NCI-H2196 (cell line): ENCODE results near the gene TPSD1.
"Not testable (repeated sequence)": the region's sequence is repeated elsewhere in the genome, so short reads cannot be mapped to it uniquely, and the experiment has no call there.

Experiments
- DNase-seq: peaks from one replicate; lab custom pipeline; 2025; ENCODE audit not compliant: unreplicated experiment; lab: John Stamatoyannopoulos, UW

Gene TPSD1

DNA sequence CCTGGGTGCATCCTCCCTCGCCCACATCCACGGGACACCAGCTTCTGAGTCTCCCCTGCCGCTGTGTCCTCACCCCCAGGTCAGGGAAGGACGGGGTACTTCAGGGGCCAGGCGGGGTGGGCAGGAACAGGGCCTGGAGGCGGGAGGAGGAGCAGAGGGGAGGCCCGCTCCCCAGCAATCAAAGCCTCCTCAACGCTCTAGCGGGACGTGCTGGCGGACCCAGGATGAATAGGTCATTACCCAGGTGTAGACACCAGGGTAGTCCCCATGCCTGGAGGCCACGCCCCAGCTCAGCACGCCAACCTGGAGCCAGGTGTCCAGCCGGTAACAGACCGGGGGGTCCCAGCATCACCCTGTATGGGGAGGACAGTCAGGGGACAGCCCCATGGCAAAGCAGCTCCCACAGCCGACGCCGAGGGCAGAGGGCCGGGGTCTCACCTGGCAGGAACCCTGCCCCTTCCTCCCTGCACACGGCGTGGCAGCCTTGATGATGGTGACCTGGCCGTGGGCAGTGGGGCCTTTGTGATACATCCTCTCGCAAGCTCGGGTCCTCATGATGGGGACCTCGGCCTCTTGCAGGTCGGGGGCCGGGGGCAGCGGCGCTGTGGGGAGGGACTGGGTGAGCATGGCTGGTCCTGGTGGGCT, 24.2 kb downstream of the TPSD1 start:
- no peak for DNase-seq

GRCh38 chr16:1280783-1281182, 24.9 kb downstream of the TPSD1 start:
- no peak for DNase-seq

DNA sequence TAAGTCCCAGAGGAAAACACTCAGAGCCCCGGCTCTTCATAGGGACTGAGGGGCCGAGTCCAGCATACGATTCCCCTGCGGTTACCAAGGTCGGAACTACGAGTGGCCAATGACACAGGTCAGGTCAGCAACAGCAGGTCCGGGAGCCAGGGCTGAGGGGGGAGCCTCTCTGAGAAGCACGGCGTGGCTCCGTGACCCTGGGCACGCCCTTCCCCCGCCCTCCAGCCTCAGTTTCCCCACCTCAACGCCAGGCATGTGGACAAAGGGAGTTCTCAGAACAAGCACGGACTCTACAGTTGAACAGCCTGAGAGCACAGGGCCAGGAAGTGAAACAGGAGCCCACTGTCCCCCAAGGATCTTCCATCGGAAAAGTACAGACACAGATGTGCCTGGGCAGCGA, 25.6 kb downstream of the TPSD1 start:
- DNase-seq: no peak

DNA sequence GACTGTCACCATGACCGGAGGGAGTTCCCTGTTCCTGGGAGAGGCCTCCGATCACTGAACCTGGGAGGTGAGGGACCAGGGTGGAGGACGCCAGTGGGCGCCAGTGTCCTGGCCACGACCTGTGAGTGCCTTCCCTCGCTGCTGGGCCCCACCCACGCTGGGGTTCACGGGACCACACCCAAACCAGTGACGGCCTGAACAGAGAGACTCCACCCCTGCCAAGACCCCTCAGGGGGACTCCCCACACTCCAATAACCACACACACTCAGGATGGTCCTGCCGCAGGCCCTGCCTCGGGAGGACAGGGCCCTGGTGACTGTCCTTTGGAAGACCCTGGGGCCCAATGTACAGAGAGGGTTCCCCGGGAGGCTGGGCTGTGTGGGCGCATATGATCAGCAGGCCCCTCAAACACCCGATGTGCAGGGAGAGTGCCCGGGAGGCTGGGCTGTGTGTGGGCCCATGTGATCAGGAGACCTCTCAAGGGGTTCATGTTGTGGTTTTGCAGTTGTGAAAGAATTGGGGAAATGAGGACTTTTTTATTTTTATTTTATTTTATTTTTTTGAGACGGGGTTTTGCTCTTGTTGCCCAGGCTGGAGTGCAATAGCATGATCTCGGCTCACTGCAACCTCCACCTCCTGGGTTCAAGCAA, 26.6 kb downstream of the TPSD1 start:
- DNase-seq: no peak

- DNase-seq: no peak
Measured at GRCh38 chr16:1283296-1283695, 27.4 kb downstream of the TPSD1 start.

GRCh38 chr16:1283996-1284616, 28.2 kb downstream of the TPSD1 start:
- no peak for DNase-seq

DNA sequence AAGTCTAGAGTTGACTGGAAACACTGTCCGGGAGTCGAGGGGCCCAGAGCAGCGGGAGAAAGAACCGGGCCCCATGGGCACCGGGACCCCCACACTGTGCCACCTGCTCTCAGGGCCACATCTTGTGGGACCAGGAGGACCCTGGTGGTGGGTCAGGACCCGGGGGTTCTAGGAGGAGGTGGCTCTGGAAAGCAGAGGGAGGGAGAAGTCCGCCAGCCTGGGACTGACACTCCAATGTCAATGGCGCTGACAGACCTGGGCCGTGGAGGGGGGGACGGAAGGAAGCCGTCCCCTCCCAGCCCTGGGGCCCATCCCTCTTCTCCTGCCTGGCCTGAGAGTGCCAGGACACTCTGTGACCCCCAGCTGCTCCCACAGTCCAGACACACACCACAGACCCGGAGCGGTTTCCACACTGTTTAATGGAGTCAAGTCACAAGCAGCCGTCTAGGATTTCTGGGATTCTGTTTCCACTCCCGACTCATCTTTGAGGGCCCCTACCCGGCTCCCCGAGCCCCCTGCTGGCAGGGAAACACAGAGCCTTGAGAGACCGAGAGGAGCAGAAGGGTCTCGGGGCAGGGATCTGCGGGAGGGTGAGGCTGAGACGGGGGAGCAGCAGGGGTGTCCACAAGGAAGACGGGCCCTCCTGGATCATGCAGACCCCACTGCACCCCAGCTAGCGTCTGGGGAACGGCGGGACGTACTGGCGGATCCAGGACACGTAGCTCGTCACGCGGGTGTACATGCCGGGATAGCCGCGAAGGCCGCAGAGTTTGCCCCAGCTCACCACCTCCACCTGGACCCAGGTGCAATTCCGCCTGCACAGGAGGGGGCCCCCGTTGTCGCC, 30.0 kb downstream of the TPSD1 start:
- DNase-seq: no peak

DNA sequence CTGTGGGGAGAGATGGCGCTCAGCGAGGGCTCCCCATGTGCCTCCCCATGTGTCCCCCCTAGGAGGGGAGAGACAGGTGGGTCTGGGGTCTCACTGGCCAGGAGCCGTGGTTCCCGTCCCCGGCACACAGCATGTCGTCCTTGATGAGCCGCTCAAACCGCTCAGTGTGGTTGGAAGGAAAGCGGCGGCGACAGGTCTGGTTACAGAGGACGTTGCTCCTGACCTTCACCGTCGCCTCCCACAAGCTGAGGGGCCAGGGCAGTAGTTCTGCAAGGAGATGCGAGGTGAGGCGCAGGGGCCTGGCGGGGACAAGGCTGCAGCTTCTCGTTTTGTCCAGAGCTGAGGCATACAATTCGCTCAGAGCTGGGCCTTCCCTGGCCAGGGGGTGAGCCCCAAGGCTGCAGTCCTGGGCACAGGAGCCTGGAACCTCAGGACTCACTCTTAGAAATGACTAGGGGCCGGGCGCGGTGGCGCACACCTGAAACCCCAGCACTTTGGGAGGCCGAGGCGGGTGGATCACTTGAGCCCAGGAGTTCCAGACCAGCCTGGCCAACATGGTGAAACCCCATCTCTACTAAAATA, 30.7 kb downstream of the TPSD1 start:
- no peak for DNase-seq

DNA sequence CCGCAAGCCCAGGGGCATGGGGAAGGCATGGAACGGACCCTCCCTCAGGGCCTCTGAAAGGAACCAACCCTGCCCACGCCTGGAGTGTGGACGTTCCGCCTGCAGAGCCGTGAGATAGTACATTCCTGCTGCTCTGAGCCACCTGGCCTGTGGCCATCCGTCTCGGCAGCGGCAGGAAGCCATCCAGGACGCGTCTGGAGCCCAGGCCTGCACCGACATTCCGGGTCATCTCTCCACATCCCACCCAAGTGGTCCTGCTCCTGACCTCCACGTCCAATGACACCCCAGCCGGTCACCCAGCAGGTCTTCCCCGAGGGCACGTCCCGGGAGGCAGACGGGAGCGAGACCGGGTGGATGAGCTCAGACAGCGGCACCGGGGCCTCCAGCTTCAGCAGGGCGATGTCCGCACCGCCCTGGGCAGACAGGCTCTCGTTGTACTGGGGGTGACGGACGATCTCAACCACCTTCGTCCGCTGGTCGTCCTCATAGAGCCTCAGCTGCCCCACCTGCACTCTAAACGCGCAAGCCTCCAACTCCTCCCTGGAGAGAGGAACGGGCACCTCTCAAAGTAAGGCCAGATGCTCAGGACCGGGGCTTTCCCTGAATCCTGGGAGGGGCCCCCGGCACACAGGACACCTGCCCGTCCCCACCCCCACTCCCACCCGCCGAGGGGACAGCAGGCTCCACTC, 32.3 kb downstream of the TPSD1 start:
- no peak for DNase-seq

- DNase-seq: peak; percentile 25
Measured at GRCh38 chr16:1288813-1289476, 33.1 kb downstream of the TPSD1 start.

DNA sequence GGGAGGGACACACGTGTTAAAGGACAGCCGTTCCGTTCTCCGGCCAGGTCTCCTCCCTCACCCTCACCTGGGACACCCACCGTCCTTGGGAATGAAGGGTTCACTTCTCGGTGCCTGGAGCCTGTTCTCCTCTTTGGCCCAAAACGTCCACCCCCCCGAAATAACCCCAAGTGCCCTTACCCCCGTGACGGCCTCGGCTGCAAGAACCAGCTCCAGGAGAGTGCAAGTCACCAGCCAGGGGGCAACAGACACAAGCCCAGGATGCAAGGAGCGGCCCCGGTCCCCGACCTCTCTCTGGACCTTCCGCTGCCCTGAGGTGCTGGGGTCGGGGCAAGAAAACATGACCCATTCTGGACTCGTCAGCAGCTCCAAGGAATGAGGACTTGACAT, 33.6 kb downstream of the TPSD1 start:
- DNase-seq: no peak

GRCh38 chr16:1290063-1290501, 34.2 kb downstream of the TPSD1 start:
- no peak for DNase-seq

DNA sequence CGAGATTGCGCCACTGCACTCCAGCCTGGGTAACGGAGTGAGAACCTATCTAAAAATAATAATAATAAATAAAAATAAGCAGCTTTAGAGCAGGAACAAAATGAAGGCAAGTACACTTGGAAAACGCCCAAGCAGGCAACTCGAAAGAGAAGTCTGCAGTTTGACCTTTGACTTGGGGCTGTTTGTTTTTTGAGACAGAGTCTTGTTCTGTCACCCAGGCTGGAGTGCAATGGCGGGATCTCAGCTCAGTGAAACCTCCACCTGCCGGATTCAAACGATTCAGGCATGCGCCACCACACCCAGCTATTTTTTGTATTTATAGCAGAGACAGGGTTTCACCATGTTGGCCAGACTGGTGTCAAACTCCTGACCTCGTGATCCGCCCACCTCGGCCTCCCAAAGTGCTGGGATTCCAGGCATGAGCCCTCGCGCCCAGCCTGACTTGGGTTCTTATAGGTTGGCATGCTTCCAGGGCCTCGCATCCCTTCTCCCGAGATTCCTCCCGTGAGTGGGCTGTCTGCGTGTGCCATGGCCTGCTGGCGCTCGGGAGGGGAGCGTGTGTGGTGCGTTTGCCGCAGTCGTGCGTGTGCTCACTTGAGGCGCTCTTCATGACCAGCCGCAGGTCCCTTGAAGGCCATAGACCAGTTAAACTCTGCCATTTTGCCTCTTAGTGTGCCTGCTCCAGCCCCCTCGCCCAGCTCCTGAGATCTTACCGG, 35.1 kb downstream of the TPSD1 start:
- DNase-seq: peak; percentile 77

DNA sequence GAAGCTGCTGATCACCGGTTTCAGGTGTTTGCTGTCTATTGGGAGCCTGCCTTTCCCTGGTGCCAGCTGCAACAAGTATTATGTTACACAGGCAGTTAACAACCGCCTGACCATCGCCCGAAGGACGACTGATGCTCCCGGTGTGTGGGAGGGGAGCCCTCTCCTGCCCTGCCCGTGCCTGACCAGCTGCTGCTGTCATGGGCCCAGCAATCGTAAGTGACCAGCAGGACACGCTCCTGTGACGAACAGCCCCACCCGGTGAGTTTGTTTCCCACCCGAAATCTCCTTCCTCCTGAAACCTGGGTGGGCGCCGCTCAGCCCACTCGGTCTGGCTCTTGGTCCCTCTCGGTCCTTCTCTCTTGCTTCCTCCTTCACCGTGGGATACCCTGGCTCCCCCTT, 35.7 kb downstream of the TPSD1 start:
- peak; percentile 86 for DNase-seq

DNA sequence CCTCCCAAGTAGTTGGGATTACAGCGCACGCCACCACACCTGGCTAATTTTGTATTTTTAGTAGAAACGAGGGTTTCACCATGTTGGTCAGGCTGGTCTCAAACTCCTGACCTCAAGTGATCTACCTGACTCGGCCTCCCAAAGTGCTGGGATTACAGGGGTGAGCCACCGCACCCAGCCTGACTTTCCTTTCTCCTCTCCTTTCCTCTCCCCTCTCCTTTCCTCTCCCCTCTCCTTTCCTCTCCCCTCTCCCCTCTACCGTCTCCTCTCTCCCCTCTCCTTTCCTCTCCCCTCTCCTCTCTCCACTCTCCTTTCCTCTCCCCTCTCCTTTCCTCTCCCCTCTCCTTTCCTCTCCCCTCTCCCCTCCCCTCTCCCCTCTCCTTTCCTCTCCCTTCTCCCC, 36.3 kb downstream of the TPSD1 start:
- DNase-seq: not testable (repeated sequence)

- DNase-seq: not testable (repeated sequence)
Measured at GRCh38 chr16:1292808-1293207, 36.9 kb downstream of the TPSD1 start.

- no peak for DNase-seq
Measured at GRCh38 chr16:1293921-1294656, 38.2 kb downstream of the TPSD1 start.

GRCh38 chr16:1295465-1295864, 39.6 kb downstream of the TPSD1 start:
- no peak for DNase-seq

DNA sequence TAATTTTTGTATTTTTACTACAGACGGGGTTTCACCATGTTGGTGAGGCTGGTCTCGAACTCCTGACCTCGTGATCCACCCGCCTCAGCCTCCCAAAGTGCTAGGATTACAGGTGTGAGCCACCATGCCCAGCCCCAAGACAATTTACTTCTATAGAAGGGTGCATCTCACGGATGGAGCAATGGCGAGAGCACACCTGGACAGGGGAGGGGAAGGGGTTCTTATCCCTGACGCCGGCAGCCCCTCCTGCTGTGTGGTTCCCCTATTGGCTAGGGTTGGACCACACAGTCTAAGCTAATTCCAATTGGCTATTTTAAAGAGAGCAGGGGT, 40.8 kb downstream of the TPSD1 start:
- DNase-seq: not testable (repeated sequence)
